ENCODE measurements around the gene TAS2R41. TPM values are rescaled to one million over a fixed set of nuclear protein-coding genes. Genes with fewer than 3 reads are reported as not detected.

TAS2R41 gene
- total RNA-seq, 4 donors from 2014 or later = not detected

DNA sequence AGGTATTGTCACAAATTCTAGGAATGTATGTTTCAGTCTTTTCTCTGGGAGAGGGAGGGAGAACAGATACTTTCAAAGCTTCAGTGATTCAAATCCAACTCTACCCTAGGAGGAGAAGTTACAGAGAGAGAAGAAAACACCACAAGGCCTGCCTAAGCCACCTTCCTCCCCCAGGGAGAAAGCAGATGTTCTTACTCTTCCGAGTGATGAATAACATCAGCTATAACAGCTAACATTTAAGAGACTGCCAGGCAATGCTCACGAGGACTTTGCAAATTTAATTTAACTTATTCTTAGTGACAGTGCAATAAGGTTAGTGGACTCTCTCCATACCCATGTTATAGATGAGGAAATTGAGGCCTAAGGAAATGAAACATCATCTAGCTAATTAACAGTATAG, 36.8 kb downstream of the TAS2R41 start:
- H3K36me3 ChIP-seq = no peaks in the 10 kb centered on the region
- no peak overlapping the region for H3K27ac ChIP-seq
- H3K27me3 ChIP-seq = no peaks in the 10 kb centered on the region
- no peak for DNase-seq
- H3K9me3 ChIP-seq = no peaks in the 10 kb centered on the region
- H3K4me3 ChIP-seq = no peak overlapping the region
- H3K4me1 ChIP-seq = peaks cover 0 to 3% (median 0%) of the 10 kb centered on the region in 4 donors
- TF ChIP-seq POLR2A (IDR thresholded peaks at IDR 0.05) = no peak
- TF ChIP-seq, protein P1, sequence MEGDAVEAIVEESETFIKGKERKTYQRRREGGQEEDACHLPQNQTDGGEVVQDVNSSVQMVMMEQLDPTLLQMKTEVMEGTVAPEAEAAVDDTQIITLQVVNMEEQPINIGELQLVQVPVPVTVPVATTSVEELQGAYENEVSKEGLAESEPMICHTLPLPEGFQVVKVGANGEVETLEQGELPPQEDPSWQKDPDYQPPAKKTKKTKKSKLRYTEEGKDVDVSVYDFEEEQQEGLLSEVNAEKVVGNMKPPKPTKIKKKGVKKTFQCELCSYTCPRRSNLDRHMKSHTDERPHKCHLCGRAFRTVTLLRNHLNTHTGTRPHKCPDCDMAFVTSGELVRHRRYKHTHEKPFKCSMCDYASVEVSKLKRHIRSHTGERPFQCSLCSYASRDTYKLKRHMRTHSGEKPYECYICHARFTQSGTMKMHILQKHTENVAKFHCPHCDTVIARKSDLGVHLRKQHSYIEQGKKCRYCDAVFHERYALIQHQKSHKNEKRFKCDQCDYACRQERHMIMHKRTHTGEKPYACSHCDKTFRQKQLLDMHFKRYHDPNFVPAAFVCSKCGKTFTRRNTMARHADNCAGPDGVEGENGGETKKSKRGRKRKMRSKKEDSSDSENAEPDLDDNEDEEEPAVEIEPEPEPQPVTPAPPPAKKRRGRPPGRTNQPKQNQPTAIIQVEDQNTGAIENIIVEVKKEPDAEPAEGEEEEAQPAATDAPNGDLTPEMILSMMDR (IDR thresholded peaks at IDR 0.05) = no peak

GRCh38 chr7:143514995-143515735, 37.5 kb downstream of the TAS2R41 start:
- no peaks in the 10 kb centered on the region for H3K27me3 ChIP-seq
- H3K27ac ChIP-seq = no peak overlapping the region
- no peaks in the 10 kb centered on the region for H3K36me3 ChIP-seq
- no peak overlapping the region for H3K4me3 ChIP-seq
- no peak for DNase-seq
- no peaks in the 10 kb centered on the region for H3K9me3 ChIP-seq
- TF ChIP-seq, protein P1 (IDR thresholded peaks at IDR 0.05) = no peak
- TF ChIP-seq POLR2A (IDR thresholded peaks at IDR 0.05) = no peak
- H3K4me1 ChIP-seq = peaks cover 0 to 3% (median 0%) of the 10 kb centered on the region in 4 donors

GRCh38 chr7:143516981-143517380, 39.3 kb downstream of the TAS2R41 start:
- Histone ChIP-seq H3K27ac (no peak overlapping the region), H3K4me1 (no peaks in the 10 kb centered on the region), H3K4me3 (no peak overlapping the region), H3K9me3 (no peaks in the 10 kb centered on the region), H3K27me3 (no peaks in the 10 kb centered on the region), H3K36me3 (no peaks in the 10 kb centered on the region)
- TF ChIP-seq, protein P1 (IDR thresholded peaks at IDR 0.05) = no peak
- TF ChIP-seq POLR2A (IDR thresholded peaks at IDR 0.05) = no peak
- no peak for DNase-seq

GRCh38 chr7:143518521-143518920, 40.8 kb downstream of the TAS2R41 start:
- Histone ChIP-seq H3K9me3 (no peaks in the 10 kb centered on the region), H3K4me3 (no peak overlapping the region), H3K36me3 (no peaks in the 10 kb centered on the region), H3K4me1 (no peaks in the 10 kb centered on the region), H3K27ac (no peak overlapping the region), H3K27me3 (no peaks in the 10 kb centered on the region)
- TF ChIP-seq, protein P1 (IDR thresholded peaks at IDR 0.05) = no peak
- TF ChIP-seq POLR2A (IDR thresholded peaks at IDR 0.05) = no peak
- DNase-seq = no peak

DNA sequence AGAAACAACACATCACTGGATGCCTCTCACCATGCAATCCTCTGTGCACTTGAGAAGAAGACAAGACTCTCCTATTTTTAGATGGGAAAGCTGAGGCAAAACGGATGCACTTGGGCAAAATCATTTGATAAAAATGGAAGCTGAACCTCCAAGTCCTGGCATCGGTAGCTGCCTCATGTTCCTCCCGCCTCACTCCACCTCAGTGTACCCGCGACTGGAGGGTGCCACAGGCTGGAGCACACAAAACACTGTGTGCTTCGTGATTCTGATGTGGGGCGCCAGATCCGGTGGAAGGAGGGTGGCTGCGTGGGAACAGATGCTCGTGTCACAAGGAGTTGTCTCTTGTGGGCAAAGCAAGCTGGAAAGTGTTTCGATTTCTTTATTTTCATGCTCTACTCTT, 41.3 kb downstream of the TAS2R41 start:
- no peak for TF ChIP-seq POLR2A (IDR thresholded peaks at IDR 0.05)
- TF ChIP-seq, protein P1 (IDR thresholded peaks at IDR 0.05) = no peak
- Histone ChIP-seq H3K36me3 (no peaks in the 10 kb centered on the region), H3K27ac (no peak overlapping the region), H3K4me1 (no peaks in the 10 kb centered on the region), H3K4me3 (no peak overlapping the region), H3K9me3 (no peaks in the 10 kb centered on the region), H3K27me3 (no peaks in the 10 kb centered on the region)
- DNase-seq = no peak
